ENCODE measurements around the gene CEP72. TPM values are rescaled to one million over a fixed set of nuclear protein-coding genes. Genes with fewer than 3 reads are reported as not detected.

CEP72 gene
- total RNA-seq, 1 experiment from 2014 or later = 56.5 TPM

DNA sequence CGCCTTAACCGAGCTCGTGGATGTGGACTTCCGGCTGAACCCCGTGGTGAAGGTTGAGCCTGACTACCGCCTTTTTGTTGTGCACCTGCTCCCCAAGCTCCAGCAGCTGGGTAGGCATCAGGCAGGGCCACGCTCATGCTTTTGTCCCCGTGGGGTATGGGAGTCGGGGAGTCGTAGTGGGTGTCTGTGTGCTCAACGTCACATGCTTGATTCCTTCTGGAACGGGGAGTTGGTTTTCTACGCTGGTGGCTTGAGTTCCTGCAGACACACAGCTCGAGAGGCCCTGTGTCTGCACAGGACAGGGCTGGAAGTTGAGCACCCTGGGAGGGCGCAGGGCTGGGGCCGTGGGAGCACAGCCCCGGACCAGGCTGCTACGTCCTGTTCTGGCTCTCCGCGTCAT lies 8.0 kb downstream of the CEP72 start:
- no peak for DNase-seq
- BruUV-seq (replicated peaks) = no TSS peak
- peaks cover 21% of the 10 kb centered on the region for H3K36me3 Mint-ChIP-seq (ENCODE audit: insufficient read depth, unreplicated experiment)
- CTCF ChIA-PET = no interaction called here
- no peaks in the 10 kb centered on the region for H3K9me3 Mint-ChIP-seq (ENCODE audit: low read depth, unreplicated experiment)
- H3K4me3 Mint-ChIP-seq (ENCODE audit: low read depth, unreplicated experiment) = no peak overlapping the region
- no peaks in the 10 kb centered on the region for H3K27me3 Mint-ChIP-seq (ENCODE audit: unreplicated experiment)
- no peak for TF ChIP-seq CTCF (IDR thresholded peaks at IDR 0.05; ENCODE audit: unreplicated experiment)
- intact Hi-C loops (cut with micrococcal nuclease; ENCODE audit: unreplicated experiment) = no loop called here
- H3K27ac Mint-ChIP-seq (ENCODE audit: unreplicated experiment) = no peak overlapping the region
- peaks cover 18% of the 10 kb centered on the region for H3K4me1 Mint-ChIP-seq (ENCODE audit: low read depth, unreplicated experiment)

- intact Hi-C loops (cut with micrococcal nuclease; ENCODE audit: unreplicated experiment) = no loop called here
- TF ChIP-seq CTCF (IDR thresholded peaks at IDR 0.05; ENCODE audit: unreplicated experiment) = no peak
- peaks cover 13% of the 10 kb centered on the region for H3K4me1 Mint-ChIP-seq (ENCODE audit: low read depth, unreplicated experiment)
- H3K27me3 Mint-ChIP-seq (ENCODE audit: unreplicated experiment) = no peaks in the 10 kb centered on the region
- CTCF ChIA-PET = no interaction called here
- no peak overlapping the region for H3K4me3 Mint-ChIP-seq (ENCODE audit: low read depth, unreplicated experiment)
- H3K9me3 Mint-ChIP-seq (ENCODE audit: low read depth, unreplicated experiment) = no peaks in the 10 kb centered on the region
- peaks cover 18% of the 10 kb centered on the region for H3K36me3 Mint-ChIP-seq (ENCODE audit: insufficient read depth, unreplicated experiment)
- no peak overlapping the region for H3K27ac Mint-ChIP-seq (ENCODE audit: unreplicated experiment)
- DNase-seq = no peak
- no TSS peak for BruUV-seq (replicated peaks)
Observed at GRCh38 chr5:620586-621180, 8.5 kb downstream of the CEP72 start.

- H3K4me3 Mint-ChIP-seq (ENCODE audit: low read depth, unreplicated experiment) = no peak overlapping the region
- no peaks in the 10 kb centered on the region for H3K27me3 Mint-ChIP-seq (ENCODE audit: unreplicated experiment)
- no TSS peak for BruUV-seq (replicated peaks)
- H3K4me1 Mint-ChIP-seq (ENCODE audit: low read depth, unreplicated experiment) = peaks cover 6% of the 10 kb centered on the region
- TF ChIP-seq CTCF (IDR thresholded peaks at IDR 0.05; ENCODE audit: unreplicated experiment) = no peak
- CTCF ChIA-PET = no interaction called here
- intact Hi-C loops (cut with micrococcal nuclease; ENCODE audit: unreplicated experiment) = no loop called here
- H3K9me3 Mint-ChIP-seq (ENCODE audit: low read depth, unreplicated experiment) = no peaks in the 10 kb centered on the region
- no peak overlapping the region for H3K27ac Mint-ChIP-seq (ENCODE audit: unreplicated experiment)
- DNase-seq = no peak
- H3K36me3 Mint-ChIP-seq (ENCODE audit: insufficient read depth, unreplicated experiment) = peaks cover 14% of the 10 kb centered on the region
Observed at GRCh38 chr5:621341-621761, 9.2 kb downstream of the CEP72 start.

DNA sequence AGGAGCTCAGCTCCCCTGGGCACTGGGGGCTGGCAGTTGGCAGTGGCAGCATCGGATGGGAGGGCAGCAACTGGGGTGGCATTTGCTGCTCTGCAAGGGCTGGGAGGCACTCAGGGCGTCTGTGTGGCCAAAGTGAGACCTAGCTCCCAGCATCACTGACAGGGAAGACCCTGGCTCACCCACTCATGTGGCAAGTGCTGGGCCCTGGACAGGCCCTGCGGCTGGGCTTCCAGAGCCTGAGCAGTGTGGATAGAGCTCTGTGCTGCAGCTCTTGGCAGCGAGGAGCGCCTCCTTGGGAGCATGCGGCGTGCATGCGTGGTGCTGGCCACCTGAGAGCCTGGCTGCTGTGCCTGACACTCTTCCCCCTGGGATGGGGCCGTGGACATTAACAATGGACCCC lies 10.2 kb downstream of the CEP72 start:
- H3K4me1 Mint-ChIP-seq (ENCODE audit: low read depth, unreplicated experiment) = no peaks in the 10 kb centered on the region
- BruUV-seq (replicated peaks) = no TSS peak
- no peak overlapping the region for H3K4me3 Mint-ChIP-seq (ENCODE audit: low read depth, unreplicated experiment)
- intact Hi-C loops (cut with micrococcal nuclease; ENCODE audit: unreplicated experiment) = no loop called here
- DNase-seq = no peak
- H3K36me3 Mint-ChIP-seq (ENCODE audit: insufficient read depth, unreplicated experiment) = peaks cover 16% of the 10 kb centered on the region
- H3K9me3 Mint-ChIP-seq (ENCODE audit: low read depth, unreplicated experiment) = no peaks in the 10 kb centered on the region
- no peak overlapping the region for H3K27ac Mint-ChIP-seq (ENCODE audit: unreplicated experiment)
- H3K27me3 Mint-ChIP-seq (ENCODE audit: unreplicated experiment) = no peaks in the 10 kb centered on the region
- CTCF ChIA-PET = no interaction called here
- no peak for TF ChIP-seq CTCF (IDR thresholded peaks at IDR 0.05; ENCODE audit: unreplicated experiment)

Measured in Calu3 (cell line).